Measurements from ENCODE around the gene OPA3.

The OPA3 gene

DNA sequence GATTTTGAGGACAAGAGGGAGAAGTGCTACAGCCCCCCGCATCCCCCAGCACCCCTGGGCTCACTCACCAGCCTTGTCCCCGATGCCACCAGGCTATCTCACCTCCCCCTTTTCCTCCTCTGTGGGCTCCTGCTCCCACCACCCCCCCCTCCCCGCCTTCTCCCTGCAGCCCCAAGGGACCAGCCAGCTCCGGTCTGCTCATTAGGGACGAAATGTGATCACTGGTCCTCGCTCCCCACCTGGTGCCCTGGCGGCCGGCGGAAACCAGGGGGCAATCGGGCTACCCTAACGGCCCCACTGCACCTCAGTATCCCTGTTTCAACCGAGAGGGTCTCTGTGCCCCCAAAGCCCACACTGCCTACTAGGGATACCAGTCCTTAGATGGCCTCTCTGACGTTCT lies 14.7 kb upstream of the OPA3 start:
- DNase-seq (ENCODE audit: insufficient read length, low spot score) (no peak), FAIRE-seq (no peak)

DNA sequence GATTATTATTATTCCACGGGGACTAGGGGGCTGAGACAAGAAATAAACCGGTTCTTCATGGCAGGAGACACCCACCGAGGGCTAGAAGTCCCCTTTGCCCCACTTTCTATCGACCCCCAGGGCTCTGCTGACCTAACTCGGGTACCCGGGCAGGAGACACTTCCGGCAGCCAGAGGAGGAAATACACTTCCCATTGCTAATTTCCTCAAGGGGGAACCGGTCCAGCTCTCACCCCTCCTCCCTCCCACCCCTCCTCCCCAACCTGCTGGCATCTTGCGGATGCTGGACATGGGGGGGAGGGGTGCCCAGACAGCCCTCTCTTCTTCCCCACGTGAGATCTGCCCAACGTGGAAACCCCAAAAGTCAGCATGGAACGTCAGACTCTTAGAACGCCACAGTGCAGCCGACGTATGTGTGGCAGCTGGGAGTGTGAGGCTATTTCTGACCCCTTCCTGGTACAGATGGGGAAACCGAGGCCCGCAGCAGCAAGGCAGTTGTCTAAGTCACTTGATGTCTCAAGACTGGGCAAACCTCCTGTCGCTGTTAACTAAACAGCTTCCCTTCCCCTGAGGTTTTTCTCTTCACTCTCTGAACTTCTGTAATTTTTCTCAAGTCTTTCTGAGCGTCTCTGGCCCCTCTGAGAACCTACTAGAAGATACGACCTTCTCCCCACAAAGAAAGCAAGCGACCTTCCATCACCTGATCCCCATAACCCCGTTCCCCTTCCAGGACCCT lies 13.8 kb upstream of the OPA3 start:
- no peak for DNase-seq (ENCODE audit: insufficient read length, low spot score)
- no peak for FAIRE-seq

DNA sequence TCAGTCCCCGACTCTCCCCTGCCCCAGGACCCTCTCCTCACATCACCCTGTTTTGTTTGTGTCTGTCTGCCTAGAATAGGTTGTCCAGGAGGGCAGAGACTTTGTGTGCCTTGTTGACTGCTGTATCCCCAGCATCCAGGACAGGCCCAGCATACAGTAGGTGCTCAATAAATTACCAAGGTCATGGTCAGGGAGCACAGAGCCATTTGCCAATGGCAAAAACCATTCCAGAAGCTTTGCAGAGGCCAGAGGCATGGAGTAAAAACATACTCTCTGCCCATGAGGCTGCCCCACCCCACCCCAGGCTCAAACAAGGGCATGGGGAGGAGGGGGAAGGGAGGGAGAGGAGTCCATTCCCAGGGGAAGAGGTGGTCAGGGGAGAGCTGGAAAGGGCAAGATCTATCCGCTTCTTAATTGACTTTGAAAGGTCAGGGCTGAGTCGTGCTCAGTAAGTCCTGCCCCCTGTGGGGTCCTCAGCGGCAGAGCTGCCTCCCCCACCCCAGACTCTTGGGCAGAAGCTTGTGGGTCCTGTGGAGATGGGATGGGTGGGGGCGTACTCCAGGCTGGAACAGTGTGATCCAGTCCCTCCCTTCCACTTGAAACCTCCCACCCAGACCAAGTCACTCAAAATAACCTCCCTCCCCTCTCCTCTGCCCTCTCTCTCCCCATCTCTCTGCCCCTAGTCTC lies 13.0 kb upstream of the OPA3 start:
- DNase-seq (ENCODE audit: insufficient read length, low spot score) (no peak), FAIRE-seq (no peak)

DNA sequence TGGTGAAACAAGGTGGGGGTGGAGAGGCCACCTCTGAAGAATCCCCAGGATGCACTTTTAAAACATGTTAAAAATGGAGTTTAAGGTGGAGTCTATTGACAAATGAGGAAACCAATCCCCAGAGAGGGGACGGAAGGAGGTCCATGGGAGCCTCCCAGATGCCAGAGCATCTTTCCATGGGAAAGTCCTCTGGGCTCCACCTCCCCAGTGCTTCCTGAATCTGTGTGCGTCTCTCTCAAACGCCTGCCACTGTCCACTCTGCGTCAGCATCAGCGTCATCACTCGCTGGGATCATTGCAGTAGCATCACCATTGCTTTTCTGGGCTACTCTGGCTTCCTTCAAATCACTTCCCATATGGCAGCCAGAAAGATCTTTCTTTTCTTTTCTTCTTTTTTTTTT lies 11.2 kb upstream of the OPA3 start:
- no peak for DNase-seq (ENCODE audit: insufficient read length, low spot score)
- FAIRE-seq: no peak

DNA sequence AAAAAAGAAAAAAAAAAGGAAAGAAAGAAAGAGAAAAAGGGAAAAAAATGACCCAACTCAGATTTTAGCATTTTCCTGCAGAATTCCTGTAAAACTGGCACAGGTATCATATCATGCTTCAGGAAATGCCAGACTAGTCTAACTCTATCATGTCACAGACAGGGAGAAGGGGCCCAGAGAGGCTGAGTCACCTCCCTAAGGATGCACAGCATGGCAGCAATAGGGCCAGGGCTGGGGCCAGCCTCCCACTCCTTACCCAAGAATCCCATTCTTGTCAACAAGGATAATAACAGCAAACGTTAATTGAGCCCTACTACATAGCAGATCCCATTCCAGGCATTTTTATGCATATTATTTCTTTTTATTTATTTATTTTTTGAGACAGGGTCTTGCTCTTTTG lies 8.9 kb upstream of the OPA3 start:
- no peak for FAIRE-seq
- no peak for DNase-seq (ENCODE audit: insufficient read length, low spot score)

DNA sequence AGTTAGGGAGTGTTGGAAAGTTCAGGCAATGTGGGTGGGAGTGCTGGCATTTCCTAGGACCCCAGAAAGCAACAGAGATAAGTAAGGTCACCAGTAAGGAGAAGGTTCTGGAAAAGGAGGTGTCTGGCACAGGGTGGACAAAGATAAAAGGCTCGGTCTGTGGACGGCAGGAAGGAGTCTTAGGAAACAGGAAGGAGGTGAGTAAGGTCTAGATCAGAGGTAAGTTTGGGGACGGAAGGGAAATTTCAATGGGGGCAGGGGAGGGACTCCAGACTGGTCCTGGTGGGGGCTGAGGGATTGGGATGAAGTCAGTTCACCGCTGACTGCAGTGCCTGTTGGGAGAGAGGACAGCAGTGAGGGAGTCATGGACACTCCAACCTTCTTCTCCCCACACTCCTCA lies 7.8 kb upstream of the OPA3 start:
- no peak for FAIRE-seq

DNA sequence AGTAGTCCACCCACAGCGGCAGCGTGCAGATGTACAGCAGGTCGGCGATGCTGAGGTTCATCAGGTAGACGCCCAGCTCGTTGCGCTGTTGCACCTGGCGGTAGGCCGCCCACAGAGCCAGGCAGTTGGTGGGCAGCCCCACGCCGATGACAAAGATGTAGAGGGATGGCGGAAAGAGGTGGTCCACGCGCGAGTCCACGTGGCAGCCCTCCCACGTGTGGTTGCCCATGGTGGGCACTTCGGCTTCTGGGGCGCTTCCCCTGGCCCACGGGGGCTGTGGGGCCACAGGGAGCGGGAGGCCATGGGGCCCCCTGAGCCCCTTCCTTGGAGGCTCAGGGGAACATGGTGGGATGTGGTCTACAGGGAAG lies 7.0 kb upstream of the OPA3 start:
- no peak for FAIRE-seq

More for the DNA sequence above, 7.8 kb upstream of the OPA3 start:
- no peak for DNase-seq (ENCODE audit: insufficient read length, low spot score)

DNA sequence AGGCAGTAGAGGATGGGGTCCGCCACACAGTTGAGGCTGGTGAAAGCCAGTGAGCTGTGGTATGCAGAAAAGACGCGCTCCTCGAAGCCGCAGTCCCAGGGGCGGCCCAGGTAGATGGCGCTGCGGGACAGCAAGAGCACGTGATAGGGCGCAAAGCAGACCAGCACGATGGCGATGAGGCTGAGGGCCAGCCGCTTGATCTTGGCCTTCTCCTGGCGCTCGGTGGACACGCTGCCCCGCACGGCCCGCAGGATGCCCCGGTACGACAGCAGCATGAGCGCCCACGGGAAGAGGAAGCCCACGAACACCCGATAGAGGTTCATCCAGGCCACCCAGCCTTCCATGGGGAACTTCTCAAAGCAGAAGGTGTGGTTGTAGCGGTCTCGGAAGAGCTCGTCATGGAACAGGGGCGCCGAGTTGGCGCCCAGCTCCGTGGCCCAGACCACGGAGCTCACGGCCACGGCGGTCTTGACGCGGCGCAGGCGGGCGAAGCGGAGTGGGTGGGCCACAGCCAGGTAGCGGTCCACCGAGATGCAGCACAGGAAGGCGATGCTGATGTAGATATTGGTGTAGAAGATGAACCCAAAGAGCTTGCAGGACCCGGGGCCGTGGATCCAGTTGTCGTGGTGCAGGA lies 6.5 kb upstream of the OPA3 start:
- FAIRE-seq (no peak), DNase-seq (ENCODE audit: insufficient read length, low spot score) (no peak)

More for the DNA sequence above, 7.0 kb upstream of the OPA3 start:
- no peak for DNase-seq (ENCODE audit: insufficient read length, low spot score)

DNA sequence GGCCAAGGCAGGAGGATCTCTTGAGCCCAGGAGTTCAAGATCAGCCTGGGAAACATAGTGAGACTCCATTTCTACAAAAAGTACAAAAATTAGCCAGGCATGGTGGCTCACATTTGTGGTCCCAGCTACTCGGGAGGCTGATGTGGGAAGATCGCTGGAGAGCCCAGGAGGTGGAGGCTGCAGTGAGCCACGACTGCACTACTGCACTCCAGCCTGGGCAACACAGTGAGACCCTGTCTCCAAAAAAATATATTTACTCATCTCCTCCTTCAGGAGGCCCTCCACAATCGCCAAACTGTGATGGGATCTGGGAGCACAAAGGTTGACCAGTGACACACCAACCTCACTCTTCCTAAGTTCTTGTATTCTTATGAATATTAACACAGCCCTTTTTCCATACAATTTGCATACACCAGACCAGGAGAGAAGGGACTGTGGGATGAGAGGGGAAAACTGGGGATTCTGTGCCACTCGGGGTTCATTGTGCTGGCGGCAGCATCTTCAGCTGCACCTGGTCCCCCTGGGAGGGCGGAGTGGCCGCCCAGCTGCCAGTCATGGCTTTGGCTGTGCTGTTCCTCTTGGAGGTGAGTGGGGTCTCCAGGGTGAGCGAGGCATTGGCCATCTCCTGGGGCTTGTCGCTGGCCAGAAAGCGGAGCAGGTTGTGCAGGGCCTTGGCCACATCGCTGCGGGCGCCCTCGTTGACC lies 5.8 kb upstream of the OPA3 start:
- FAIRE-seq (no peak), DNase-seq (ENCODE audit: insufficient read length, low spot score) (no peak)

DNA sequence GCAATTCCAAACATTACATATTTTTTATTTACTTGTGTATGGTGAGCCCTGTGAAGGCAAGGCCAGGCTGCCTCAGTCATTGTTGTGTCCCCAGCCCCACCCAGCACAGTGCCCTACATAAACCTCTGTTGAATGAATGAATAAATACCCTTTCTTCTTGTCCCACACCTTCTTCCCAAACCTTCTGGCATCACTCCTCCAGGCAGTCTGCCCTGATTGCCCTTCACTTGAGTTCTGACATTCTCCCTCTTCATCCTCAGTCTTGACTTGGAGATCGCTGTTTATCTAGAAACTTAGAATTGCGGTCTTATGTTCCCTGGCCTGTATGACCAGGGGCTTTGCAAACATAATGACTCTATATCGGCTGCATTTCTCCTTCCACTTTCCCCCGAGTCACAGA lies 5.2 kb upstream of the OPA3 start:
- FAIRE-seq: no peak
- no peak for DNase-seq (ENCODE audit: insufficient read length, low spot score)

DNA sequence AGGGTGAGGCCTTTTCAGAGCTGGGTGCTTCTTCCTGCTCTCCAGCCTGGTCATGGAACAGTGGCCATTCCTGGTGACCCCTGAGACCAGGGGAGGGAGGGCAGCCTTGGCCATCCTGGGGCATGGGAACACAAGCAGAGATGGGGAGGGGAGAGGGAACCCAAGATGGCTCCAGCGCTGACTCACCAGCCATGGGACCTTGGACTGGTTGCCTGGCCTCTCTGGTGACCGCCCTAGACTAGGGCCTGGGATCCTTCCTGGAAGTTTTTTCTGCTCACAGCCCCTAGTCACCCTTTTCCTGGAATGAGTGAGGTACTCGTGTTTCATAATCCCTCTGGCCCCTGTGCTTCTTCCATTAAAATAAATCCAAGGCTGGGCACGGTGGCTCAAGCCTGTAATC lies 3.3 kb upstream of the OPA3 start:
- DNase-seq (ENCODE audit: insufficient read length, low spot score) (no peak), FAIRE-seq (no peak)

DNA sequence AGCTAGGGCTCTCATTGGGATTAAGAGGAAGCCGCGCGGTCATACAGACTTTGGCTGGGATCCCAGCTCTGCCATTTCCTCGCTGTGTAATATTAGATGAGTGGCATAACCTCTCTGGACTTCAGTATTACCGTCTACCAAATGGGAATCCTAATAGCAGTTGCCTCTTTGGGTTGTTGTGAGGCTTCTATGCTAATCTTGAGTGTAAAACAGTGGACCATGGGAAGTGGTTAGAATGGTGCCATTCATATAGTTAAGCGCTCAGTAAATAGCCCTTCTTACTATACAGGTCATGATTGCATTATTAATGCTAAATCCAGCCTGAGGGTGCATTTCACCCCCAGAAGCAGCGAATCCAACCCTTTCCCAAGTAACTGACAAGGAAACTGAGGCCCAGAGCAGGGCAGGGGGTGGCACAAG lies 566 bp upstream of the OPA3 start:
- DNase-seq (ENCODE audit: insufficient read length, low spot score) (no peak), FAIRE-seq (no peak)

DNA sequence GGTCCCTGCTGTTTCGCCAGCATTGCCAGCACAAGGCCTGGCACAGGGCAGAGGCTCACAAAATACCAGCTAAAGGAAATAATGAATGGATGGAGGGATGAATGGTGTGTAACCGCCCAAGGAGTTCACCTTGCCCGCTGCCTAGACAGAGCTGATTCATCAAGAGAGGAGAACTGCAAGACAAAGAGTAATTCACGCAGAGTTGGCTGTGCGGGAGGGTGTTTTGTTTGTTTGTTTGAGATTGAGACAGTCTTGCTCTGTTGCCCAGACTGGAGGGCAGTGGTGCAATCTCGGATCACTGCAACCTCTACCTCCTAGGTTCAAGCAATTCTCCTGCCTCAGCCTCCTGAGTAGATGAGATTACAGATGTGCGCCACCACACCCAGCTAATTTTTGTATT lies 3.0 kb downstream of the OPA3 start:
- DNase-seq (ENCODE audit: insufficient read length, low spot score) (no peak), FAIRE-seq (no peak)

DNA sequence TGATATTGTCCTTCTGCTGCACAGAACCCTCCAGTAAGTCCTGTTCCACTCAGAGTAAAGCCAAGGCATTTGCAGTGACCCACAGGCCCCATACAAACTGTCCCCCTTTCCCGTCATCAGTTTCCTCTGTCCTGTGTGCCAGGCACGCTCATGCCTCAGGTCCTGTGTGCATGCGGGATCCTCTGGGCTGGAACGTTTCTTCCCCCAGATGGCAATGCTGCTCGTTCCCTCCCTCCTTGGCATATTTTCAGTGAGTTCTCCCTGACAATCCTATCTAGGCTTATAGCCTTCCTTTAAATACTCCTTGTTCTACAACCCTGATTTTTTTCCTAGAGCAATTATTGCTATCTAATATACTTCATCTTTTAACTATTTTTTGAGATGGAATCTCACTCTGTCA lies 5.7 kb downstream of the OPA3 start:
- FAIRE-seq (no peak), DNase-seq (ENCODE audit: insufficient read length, low spot score) (no peak)

DNA sequence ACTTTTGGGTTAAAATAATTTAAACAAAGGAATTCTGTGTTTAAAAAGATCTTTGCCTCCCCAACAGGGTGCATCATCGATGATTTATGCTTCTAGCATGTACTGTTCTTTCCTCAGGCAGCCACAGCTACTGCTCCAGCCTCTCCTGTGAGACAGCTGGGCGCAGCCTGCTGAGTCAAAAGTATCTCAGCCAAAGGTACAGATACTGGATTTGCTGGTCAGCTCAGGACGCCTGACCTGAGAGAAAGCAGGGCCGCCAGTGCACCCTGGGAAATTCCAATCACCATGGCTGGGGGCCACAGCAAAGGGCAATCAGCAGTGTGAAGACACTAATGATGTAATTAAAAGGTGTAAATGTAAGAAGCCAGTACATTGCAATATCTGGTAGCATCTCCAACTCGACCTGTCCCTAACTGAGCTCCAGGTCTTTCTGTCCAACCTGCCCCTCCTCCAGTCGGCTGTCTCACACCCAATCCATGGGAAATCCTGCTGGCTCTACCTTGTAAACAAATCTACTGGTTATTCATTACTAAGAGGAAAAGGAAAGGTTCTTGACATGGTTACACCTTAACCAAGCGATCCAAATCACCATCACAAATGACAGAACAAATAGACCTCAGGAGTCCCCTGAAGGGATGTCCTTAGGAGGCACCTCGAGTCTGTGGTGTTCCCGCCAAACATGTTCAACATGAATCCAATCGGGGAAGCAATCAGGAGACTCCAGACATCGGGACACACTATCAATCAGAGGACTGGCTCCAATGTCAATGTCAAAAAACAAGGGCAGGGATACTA lies 7.3 kb downstream of the OPA3 start:
- DNase-seq (ENCODE audit: insufficient read length, low spot score) (peak; percentile 80), FAIRE-seq (peak; percentile 93)

DNA sequence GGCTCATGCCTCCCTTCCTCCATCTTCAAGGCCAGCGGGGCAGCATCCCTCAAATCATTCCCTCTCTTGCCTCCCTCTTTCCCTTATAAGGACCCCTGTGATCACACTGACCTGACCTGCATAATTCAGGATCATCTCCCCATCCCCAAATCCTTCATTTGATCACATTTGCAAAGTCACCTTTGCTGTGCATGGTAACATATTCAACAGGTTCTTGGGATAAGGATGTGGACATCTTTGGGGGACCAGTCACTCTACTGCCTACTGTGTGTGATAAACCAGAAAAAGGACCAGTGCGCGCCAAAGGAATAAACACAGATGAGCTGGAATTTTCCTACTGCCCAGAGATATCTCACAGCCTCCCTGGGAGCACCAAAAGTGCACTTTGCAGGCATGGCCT lies 7.9 kb downstream of the OPA3 start:
- no peak for FAIRE-seq

DNA sequence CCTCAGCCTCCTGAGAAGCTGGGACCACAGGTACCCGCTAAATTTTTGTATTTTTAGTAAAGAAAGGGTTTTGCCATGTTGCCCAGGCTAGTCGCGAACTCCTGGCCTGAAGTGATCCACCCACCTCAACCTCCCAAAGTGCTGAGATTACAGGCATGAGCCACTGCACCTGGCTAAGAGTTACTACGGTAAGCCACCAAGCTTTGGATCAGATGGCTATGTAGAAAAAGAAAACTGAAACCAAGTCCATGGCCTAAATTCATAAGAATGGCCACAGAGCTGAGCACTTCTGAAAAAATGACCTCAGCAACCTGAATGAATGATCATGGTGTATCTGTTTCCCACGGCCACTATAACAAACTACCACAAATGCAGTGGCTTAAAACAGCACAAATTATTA lies 9.4 kb downstream of the OPA3 start:
- FAIRE-seq: no peak

More for the DNA sequence above, 7.9 kb downstream of the OPA3 start:
- no peak for DNase-seq (ENCODE audit: insufficient read length, low spot score)

DNA sequence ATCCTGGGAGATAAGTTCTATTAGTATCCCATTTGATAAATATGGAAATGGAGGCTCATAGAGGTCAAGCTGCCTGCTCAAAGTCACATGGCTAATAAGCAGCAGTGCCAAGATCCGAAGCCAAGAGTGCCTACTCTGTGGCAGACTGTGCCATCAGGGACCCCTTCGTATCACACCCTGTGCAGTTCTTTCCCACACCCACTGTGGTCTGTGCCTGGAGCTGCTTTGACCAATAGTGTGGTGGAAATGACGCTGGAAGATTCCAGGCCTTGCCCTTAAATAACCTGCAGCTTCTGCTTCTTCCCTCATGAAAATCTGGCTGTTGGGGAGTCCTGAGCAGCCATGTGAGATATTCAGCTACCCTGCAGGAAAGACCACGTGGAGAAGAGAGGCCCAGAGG lies 10.1 kb downstream of the OPA3 start:
- FAIRE-seq (no peak), DNase-seq (ENCODE audit: insufficient read length, low spot score) (no peak)

More for the DNA sequence above, 9.4 kb downstream of the OPA3 start:
- DNase-seq (ENCODE audit: insufficient read length, low spot score): no peak

DNA sequence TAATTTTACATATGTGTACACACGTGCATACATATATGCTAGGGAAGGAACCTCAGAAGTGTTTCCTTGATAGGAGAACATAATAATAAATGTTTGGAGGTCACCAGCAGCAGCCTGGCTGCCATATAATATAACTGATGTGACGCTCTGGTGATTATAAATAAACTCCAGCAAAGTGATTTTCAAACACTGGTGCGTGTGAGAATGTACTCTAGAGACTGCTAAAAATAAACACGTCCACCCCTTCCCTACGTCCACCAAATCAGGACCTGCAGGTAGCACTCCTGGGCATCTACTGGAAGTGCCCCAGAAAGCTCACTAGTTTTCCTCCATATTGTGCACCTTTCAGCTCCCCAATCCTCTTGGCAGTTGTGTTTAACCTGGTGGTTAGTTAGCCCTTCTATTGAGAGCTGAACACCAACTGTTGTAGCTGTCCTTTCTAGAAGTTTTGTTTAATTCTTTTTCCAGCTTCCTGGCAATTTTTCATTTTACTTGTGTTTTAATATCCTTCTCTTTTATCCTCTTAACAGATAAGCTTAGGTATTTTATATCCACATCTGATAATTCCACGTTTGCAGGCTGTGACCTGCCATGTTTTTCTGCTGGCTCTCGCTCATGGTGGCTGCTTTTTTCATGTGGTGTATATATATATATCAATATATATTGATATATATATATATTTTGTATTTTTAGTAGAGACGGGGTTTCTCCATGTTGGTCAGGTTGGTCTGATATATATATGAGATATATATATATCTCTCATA lies 13.0 kb downstream of the OPA3 start:
- no peak for DNase-seq (ENCODE audit: insufficient read length, low spot score)
- FAIRE-seq: no peak

Data from HTR-8/SVneo (cell line).